IPS-18a (cell line): ENCODE measurements around the gene SLC26A4.

ENCODE experiments used
- H3K27ac ChIP-seq: one replicate; pipeline ENCODE4 v1.5.1; 2013; ENCODE audit warnings: low read length
- H3K27me3 ChIP-seq: one replicate; pipeline ENCODE4 v1.6.1; 2013; ENCODE audit warnings: mild to moderate bottlenecking, low read length; ENCODE audit not compliant: control insufficient read depth, insufficient read depth
- H3K36me3 ChIP-seq: one replicate; pipeline ENCODE4 v1.6.1; 2013; ENCODE audit warnings: low read depth, low read length; ENCODE audit not compliant: control insufficient read depth
- H3K4me1 ChIP-seq: one replicate; pipeline ENCODE4 v1.6.1; 2013; ENCODE audit warnings: low read depth, low read length; ENCODE audit not compliant: control insufficient read depth
- H3K4me3 ChIP-seq: one replicate; pipeline ENCODE4 v1.5.1; 2013; ENCODE audit warnings: low read length
- H3K9ac ChIP-seq: one replicate; pipeline ENCODE4 v1.6.1; 2013; ENCODE audit warnings: mild to moderate bottlenecking, low read length, moderate library complexity
- H3K9me3 ChIP-seq: one replicate; pipeline ENCODE4 v1.6.1; 2013; ENCODE audit warnings: low read depth, low read length; ENCODE audit not compliant: control insufficient read depth

Gene SLC26A4

DNA sequence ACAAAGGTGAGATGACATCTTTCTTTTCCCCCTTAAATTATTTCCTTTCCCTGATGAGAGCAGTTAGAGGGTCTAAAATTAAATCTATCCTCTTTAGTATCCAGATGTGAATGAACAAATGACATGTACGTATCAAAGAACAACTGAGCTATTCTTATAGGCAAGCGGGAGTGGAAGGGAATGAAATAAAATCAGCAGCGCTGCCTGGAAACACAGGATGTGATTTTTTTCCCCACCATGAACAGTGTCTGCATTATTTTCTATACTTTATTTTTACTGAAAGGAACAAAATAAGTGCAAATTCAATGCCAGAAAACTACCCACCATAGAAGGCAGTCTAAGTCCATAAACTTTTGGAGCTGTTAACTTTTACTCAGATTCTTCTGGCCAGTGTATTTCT is 40.6 kb downstream of the SLC26A4 start:
- Histone ChIP-seq H3K4me1 (no peaks in the 10 kb centered on the region), H3K4me3 (no peak overlapping the region), H3K9ac (no peak overlapping the region), H3K27ac (no peak overlapping the region), H3K27me3 (no peaks in the 10 kb centered on the region), H3K9me3 (no peaks in the 10 kb centered on the region), H3K36me3 (no peaks in the 10 kb centered on the region)

DNA sequence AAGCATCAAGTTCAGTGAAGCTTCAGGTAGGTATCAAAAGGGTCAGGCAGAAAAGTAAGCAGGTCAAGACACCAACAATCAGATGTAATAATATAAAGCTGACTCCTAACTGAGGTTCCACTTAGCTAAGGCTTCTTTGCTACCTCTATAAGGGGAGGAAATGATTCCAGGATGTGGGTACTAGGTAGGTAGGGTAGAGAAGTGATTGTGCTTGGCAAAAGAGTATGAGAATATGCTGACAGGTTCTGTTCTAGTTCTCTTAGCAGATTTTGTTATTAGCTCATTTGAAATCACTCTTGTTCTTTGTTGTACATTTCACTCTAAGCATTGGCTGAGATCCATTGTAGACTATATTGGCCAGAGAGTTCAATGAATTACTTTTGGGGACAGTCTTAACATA is 42.6 kb downstream of the SLC26A4 start:
- no peaks in the 10 kb centered on the region for H3K36me3 ChIP-seq
- H3K9ac ChIP-seq = no peak overlapping the region
- no peak overlapping the region for H3K4me3 ChIP-seq
- H3K27me3 ChIP-seq = no peaks in the 10 kb centered on the region
- H3K4me1 ChIP-seq = no peaks in the 10 kb centered on the region
- H3K9me3 ChIP-seq = no peaks in the 10 kb centered on the region
- no peak overlapping the region for H3K27ac ChIP-seq

DNA sequence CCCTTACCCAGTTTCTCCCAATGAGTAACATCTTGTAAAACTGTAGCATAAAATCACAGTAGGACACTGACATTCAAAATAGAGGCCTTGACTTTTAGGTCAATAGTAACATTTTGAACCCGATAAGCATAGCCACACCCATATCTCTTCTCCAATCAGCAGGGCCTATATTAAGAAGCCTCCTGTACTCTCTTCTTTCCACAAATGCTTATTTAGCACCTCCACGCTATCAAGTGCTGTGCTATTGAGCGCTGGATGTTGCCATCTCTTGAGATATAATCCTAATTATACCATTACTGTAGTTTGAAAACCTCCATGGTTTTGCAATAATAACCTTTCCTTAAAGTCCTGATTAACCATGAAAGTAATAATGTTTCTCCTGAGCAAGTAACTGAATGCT is 43.2 kb downstream of the SLC26A4 start:
- no peaks in the 10 kb centered on the region for H3K36me3 ChIP-seq
- H3K27ac ChIP-seq = no peak overlapping the region
- H3K27me3 ChIP-seq = no peaks in the 10 kb centered on the region
- H3K9me3 ChIP-seq = no peaks in the 10 kb centered on the region
- H3K9ac ChIP-seq = no peak overlapping the region
- H3K4me3 ChIP-seq = no peak overlapping the region
- no peaks in the 10 kb centered on the region for H3K4me1 ChIP-seq

DNA sequence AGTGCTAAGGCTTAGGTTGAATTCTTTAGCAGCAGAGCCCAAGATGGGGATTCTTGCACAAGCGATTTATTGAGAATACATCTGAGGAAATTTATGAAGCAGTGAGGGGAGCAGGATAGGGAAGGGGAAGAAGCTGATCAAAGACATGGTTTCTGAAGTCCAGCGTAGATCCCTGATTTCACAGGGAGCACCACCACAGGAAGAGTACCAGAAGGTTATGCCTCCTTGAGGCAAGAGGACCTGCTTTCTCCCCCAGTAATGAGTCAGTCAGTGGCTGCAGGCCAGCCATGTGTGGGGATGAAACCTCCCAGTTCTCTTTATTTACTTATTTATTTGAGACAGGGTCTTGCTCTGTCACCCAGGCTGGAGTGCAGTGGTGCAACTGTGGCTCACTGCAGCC is 48.3 kb downstream of the SLC26A4 start:
- Histone ChIP-seq H3K9me3 (no peaks in the 10 kb centered on the region), H3K4me1 (no peaks in the 10 kb centered on the region), H3K27me3 (no peaks in the 10 kb centered on the region), H3K36me3 (no peaks in the 10 kb centered on the region), H3K27ac (no peak overlapping the region), H3K9ac (no peak overlapping the region), H3K4me3 (no peak overlapping the region)

DNA sequence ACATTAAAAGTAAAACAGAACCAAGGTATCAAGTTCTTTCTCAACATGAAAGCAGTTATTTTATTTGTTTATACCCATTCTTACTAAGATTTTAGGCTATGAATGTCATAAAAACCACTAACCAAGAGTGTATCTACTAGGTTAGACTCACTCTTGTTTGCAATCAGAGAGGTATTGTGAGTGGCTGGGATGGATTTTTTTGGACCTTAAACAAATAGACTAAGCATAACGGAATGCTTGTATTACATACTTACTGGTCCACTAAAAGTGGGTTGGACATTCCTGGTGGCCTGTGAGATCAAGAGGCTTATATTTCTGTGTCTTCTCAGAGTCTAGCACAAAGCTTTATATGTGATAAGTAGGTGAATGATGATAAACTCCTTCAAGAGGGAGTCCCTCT is 50.7 kb downstream of the SLC26A4 start:
- H3K4me3 ChIP-seq = no peak overlapping the region
- no peaks in the 10 kb centered on the region for H3K27me3 ChIP-seq
- H3K27ac ChIP-seq = no peak overlapping the region
- H3K4me1 ChIP-seq = no peaks in the 10 kb centered on the region
- H3K36me3 ChIP-seq = no peaks in the 10 kb centered on the region
- no peak overlapping the region for H3K9ac ChIP-seq
- H3K9me3 ChIP-seq = no peaks in the 10 kb centered on the region

DNA sequence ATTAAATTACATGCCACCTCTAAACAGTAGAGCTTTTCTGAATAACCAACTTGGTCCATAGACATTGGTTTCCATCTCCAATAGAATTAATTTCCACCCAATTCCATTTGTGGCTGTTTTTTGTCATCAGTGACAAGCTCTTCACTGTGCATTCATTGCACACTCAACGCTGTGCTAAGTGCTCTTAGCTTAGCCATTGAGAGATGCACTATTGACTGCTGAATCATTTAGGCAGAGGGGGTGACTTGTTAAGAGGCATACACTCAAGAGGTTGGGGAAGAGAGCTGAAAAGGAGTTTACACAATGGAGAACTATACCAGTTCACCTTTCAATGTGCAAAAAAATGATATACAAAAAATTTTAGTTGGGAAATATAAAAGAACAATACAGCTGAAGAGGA is 51.4 kb downstream of the SLC26A4 start:
- Histone ChIP-seq H3K27me3 (no peaks in the 10 kb centered on the region), H3K9me3 (no peaks in the 10 kb centered on the region), H3K27ac (no peak overlapping the region), H3K4me1 (no peaks in the 10 kb centered on the region), H3K4me3 (no peak overlapping the region), H3K36me3 (no peaks in the 10 kb centered on the region), H3K9ac (no peak overlapping the region)

DNA sequence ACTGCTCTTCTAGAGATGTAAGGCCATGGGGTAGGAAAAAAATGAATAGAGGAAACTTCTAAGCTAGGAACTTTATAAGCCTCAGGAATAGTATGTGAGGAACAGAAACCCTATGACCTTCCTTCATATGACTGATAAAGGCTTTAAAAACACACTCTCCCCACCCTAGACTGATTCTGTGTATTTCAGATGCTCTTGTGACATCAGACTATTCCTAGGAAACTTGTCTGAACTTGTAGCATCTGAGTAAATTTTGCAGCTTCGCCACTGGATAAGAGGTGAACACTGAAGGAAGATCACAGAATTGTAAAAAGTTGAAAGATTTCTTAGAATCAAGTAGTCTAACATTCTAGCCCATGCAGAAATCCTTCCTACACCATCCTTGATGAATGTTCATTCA is 52.3 kb downstream of the SLC26A4 start:
- H3K4me3 ChIP-seq = no peak overlapping the region
- H3K9me3 ChIP-seq = no peaks in the 10 kb centered on the region
- H3K27ac ChIP-seq = no peak overlapping the region
- no peaks in the 10 kb centered on the region for H3K36me3 ChIP-seq
- H3K27me3 ChIP-seq = no peaks in the 10 kb centered on the region
- H3K9ac ChIP-seq = no peak overlapping the region
- no peaks in the 10 kb centered on the region for H3K4me1 ChIP-seq

DNA sequence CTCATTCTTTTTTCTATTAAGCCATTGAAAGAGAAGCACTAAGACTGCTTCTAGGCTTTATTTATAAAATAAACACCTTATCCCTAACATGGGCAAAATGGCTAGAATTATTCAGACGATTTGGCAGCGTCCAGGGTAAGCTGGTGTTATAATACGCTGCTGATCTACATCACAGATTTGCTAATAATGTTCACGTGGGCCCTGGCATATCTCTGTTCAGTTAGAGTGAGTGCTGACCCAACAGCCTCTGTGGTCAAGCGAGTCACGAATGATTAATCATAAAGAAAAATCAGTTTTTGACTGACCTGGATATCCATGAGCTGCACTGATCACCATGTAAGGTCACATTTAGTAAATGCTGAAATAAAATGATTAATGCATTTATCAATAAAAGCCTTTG is 54.9 kb downstream of the SLC26A4 start:
- Histone ChIP-seq H3K9ac (no peak overlapping the region), H3K27ac (no peak overlapping the region), H3K36me3 (no peaks in the 10 kb centered on the region), H3K4me3 (no peak overlapping the region), H3K27me3 (no peaks in the 10 kb centered on the region), H3K4me1 (no peaks in the 10 kb centered on the region), H3K9me3 (no peaks in the 10 kb centered on the region)

DNA sequence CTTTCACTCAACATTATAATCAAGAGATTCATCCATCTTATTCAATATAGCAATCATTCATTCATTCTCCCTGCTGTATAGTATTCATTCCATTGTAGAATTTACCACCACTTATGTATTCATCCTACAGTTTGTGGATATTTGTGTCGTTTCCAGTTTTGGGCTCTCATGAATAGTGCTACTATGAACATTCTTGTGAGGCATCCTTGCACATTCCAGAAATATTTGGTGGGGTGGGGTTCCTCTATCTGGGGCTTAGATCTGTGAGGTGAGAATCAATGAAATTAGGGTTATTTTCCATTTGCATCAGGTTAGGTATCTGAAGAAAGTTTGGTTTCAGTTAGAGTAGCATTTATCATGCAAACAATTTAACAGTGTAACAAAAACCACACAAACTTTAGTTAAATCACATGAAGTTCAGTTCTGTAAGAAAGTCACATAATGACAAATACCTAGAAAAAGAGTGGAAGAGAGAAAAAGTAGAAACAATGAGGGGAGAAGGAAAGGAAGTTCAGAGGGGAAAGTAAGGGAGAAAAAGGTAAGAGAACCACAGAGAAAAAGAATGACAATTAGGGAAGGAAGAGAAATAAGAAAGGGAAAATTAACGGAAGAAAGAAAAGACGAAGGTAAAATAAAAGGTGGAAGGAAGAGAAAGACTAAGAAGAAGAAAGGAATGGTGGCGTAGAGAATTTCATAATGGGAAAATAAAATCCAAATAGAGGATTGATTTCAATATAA is 58.0 kb downstream of the SLC26A4 start:
- H3K4me1 ChIP-seq = no peaks in the 10 kb centered on the region
- H3K9me3 ChIP-seq = no peaks in the 10 kb centered on the region
- no peaks in the 10 kb centered on the region for H3K36me3 ChIP-seq
- no peak overlapping the region for H3K4me3 ChIP-seq
- H3K27me3 ChIP-seq = no peaks in the 10 kb centered on the region
- no peak overlapping the region for H3K27ac ChIP-seq
- no peak overlapping the region for H3K9ac ChIP-seq

DNA sequence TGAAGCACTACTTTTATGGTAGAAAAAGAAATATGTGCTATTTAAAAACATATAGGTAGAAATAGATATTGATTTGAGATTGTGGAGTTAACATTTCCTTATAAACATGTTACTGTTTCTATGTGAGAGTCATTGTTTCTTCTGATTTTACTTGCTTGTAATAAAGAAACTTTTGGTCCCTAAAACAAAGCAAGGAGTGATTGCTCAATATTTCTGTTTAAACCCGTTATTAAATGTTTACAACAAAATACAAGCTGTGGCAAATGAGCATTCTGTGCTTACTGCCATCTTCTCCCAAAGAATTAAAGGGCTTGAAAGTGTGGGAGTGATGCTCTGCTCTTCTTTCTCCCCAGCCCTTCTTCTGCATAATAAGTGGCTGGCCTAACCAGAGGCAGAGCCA is 60.7 kb downstream of the SLC26A4 start:
- no peak overlapping the region for H3K9ac ChIP-seq
- H3K4me3 ChIP-seq = no peak overlapping the region
- H3K36me3 ChIP-seq = no peaks in the 10 kb centered on the region
- no peak overlapping the region for H3K27ac ChIP-seq
- H3K27me3 ChIP-seq = no peaks in the 10 kb centered on the region
- H3K4me1 ChIP-seq = no peaks in the 10 kb centered on the region
- H3K9me3 ChIP-seq = no peaks in the 10 kb centered on the region

DNA sequence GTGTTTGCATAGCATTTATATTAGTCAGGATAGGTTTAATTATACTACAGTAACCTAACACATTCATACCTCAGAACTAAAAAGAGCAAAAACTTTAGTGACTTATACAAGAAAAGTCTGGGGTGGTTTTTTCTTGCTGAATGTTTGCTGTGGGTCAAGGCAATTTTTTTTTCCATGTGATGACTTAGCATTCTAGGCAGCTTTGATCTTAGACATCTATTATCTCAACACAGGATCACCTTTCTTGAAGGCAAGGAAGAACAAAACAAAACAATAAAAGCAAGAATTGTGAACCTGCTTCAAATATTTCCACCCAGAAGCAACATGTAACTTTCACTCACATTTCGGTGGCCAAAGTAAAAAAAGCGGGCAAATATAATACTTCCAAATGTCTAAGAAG is 62.6 kb downstream of the SLC26A4 start:
- H3K36me3 ChIP-seq = no peaks in the 10 kb centered on the region
- no peak overlapping the region for H3K4me3 ChIP-seq
- H3K9me3 ChIP-seq = no peaks in the 10 kb centered on the region
- H3K27ac ChIP-seq = no peak overlapping the region
- no peaks in the 10 kb centered on the region for H3K4me1 ChIP-seq
- no peaks in the 10 kb centered on the region for H3K27me3 ChIP-seq
- no peak overlapping the region for H3K9ac ChIP-seq

DNA sequence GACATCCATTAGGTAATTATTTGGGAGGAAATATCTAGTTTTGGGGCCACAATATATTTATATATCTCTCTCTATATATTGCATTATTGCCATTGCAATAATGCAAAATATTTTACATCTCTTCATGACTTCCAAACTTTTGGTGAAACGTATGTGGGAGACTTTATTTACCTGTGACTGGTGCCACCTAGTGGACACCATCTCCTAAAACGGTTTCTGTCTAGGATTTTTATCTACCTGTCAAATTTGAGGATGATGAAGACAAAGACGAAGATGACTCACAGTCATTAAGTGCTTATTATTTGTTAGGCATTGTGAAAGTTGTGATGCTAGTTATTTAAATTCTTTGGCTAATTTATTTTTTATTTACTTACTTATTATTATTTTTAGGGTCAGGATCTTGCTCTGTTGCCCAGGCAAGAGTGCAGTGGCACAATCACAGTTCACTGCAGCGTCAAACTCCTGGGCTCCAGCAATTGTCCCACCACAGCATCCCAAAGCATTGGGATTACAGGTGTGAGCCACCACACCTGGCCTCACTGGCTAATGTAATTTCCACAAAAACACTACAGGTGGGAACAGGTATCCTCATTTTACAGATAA is 64.6 kb downstream of the SLC26A4 start:
- Histone ChIP-seq H3K9me3 (no peaks in the 10 kb centered on the region), H3K36me3 (no peaks in the 10 kb centered on the region), H3K9ac (no peak overlapping the region), H3K27ac (no peak overlapping the region), H3K27me3 (no peaks in the 10 kb centered on the region), H3K4me3 (no peak overlapping the region), H3K4me1 (no peaks in the 10 kb centered on the region)
